Left ventricle myocardium inferior (tissue), 1 donor: Measurements from ENCODE around the gene CDKN2B-AS1. TPM values are rescaled to one million over a fixed set of nuclear protein-coding genes. Genes with fewer than 3 reads are reported as not detected.

Experiments
- DNase-seq: peaks from one replicate; pipeline ENCODE4 v3.0.0-alpha.2; 2020
- H3K27ac ChIP-seq: fragments of 200-600 bp; replicated peaks from 2 replicates; pipeline ENCODE4 v1.8.0; 2021
- H3K27me3 ChIP-seq: fragments of 200-600 bp; 2 replicates; pipeline ENCODE4 v1.8.0; 2021; ENCODE audit warnings: low read depth
- H3K36me3 ChIP-seq: fragments of 200-600 bp; 2 replicates; pipeline ENCODE4 v1.8.0; 2021
- H3K4me1 ChIP-seq: fragments of 200-600 bp; 2 replicates; pipeline ENCODE4 v1.8.0; 2021
- H3K4me3 ChIP-seq: fragments of 200-600 bp; 2 replicates; pipeline ENCODE4 v1.8.0; 2021; ENCODE audit warnings: mild to moderate bottlenecking, moderate library complexity
- H3K9me3 ChIP-seq: fragments of 200-600 bp; replicated peaks from 2 replicates; pipeline ENCODE4 v1.8.0; 2021
- CTCF ChIP-seq: fragments of 200-600 bp; IDR thresholded peaks from 2 replicates; pipeline ENCODE4 v1.8.0; 2021; ENCODE audit warnings: antibody characterized with exemption, mild to moderate bottlenecking, borderline replicate concordance
- intact Hi-C: fragments of 100-400 bp; cut with micrococcal nuclease; formaldehyde crosslinking; loops from one replicate; pipeline ENCODE4 v1.11.0; 2022
- total RNA-seq: library from RNA; stranded (reverse); fragmentation: NEBNext Ultra II Directional; extraction: Animal tissue kit (Norgen Biotek cat#: 25700); gene quantifications from one replicate; pipeline ENCODE4 v1.2.1, GENCODE V29; 2021
- donor health status: DM: no; HTN: yes; CAD: no; lungs with severe emphysema.

The CDKN2B-AS1 gene
- total RNA-seq, 1 donor from 2014 or later, result 0.30 TPM

GRCh38 chr9:22157828-22158227 is 163.2 kb downstream of the CDKN2B-AS1 start:
- Histone ChIP-seq H3K4me3 (no peak overlapping the region), H3K4me1 (peaks cover 27% of the 10 kb centered on the region), H3K36me3 (no peaks in the 10 kb centered on the region), H3K9me3 (no peaks in the 10 kb centered on the region), H3K27me3 (no peaks in the 10 kb centered on the region), H3K27ac (peak overlapping the region; percentile 10)
- no peak for DNase-seq
- TF ChIP-seq CTCF, result no peak
- intact Hi-C loops, result no loop called here

DNA sequence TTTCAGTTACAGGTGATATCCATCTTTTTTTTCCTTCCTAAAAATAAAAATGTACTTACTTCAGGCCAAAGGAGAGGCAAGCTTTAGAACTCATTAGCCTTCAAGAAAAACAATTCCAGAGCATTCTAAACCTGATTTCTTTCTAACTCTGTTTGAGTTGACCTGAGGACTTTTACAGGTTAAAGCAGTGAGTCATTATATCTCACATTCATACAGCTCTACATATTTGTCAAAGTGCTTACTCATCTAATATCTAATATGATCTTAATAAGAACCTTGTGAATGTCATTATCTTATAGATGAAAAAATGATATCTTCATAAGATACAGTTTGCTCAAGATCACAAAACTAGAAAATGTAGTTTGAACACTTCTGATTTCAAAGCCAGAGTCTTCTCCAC is 163.7 kb downstream of the CDKN2B-AS1 start:
- no peaks in the 10 kb centered on the region for H3K9me3 ChIP-seq
- no peak overlapping the region for H3K4me3 ChIP-seq
- H3K27me3 ChIP-seq, result no peaks in the 10 kb centered on the region
- DNase-seq, result no peak
- TF ChIP-seq CTCF, result no peak
- no peaks in the 10 kb centered on the region for H3K36me3 ChIP-seq
- peaks cover 27% of the 10 kb centered on the region for H3K4me1 ChIP-seq
- H3K27ac ChIP-seq, result peak overlapping the region; percentile 10
- intact Hi-C loops, result no loop called here

DNA sequence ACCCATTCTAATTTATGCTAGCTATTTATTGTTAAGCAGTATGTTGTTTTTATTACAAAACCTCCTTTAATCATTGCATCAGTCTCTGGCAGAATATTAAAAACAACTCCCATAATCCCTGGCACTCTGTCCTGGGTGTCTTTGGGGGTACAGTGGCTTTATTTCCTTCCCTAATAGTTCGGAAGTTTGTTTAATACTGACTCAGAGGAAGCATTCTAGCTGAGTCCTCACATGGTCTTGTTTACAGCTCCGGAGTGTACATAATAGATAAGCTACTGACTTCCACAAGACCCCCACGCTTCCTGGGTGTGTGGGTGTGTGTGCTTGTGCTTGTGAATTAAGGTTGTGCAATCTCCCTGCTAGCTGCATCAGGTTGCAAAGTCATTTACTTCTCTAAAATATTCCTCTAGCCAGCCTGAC is 164.3 kb downstream of the CDKN2B-AS1 start:
- Histone ChIP-seq H3K4me1 (peaks cover 27% of the 10 kb centered on the region), H3K27me3 (no peaks in the 10 kb centered on the region), H3K27ac (peak overlapping the region; percentile 10), H3K36me3 (no peaks in the 10 kb centered on the region), H3K9me3 (no peaks in the 10 kb centered on the region), H3K4me3 (no peak overlapping the region)
- TF ChIP-seq CTCF, result no peak
- peak; percentile 28 for DNase-seq
- intact Hi-C loops, result no loop called here

GRCh38 chr9:22159586-22159985 is 165.0 kb downstream of the CDKN2B-AS1 start:
- H3K4me1 ChIP-seq, result peaks cover 27% of the 10 kb centered on the region
- intact Hi-C loops, result no loop called here
- peak overlapping the region; percentile 10 for H3K27ac ChIP-seq

GRCh38 chr9:22160221-22160620 is 165.6 kb downstream of the CDKN2B-AS1 start:
- intact Hi-C loops, result no loop called here
- TF ChIP-seq CTCF, result no peak
- H3K9me3 ChIP-seq, result no peaks in the 10 kb centered on the region
- H3K36me3 ChIP-seq, result no peaks in the 10 kb centered on the region
- H3K4me3 ChIP-seq, result no peak overlapping the region
- peaks cover 27% of the 10 kb centered on the region for H3K4me1 ChIP-seq
- no peaks in the 10 kb centered on the region for H3K27me3 ChIP-seq
- no peak for DNase-seq
- H3K27ac ChIP-seq, result no peak overlapping the region

More at GRCh38 chr9:22159586-22159985, 165.0 kb downstream of the CDKN2B-AS1 start:
- no peak for DNase-seq
- no peak for TF ChIP-seq CTCF
- H3K9me3 ChIP-seq, result no peaks in the 10 kb centered on the region
- no peaks in the 10 kb centered on the region for H3K27me3 ChIP-seq
- no peak overlapping the region for H3K4me3 ChIP-seq
- no peaks in the 10 kb centered on the region for H3K36me3 ChIP-seq

- H3K27me3 ChIP-seq, result no peaks in the 10 kb centered on the region
- no peaks in the 10 kb centered on the region for H3K9me3 ChIP-seq
- H3K27ac ChIP-seq, result no peak overlapping the region
- no peak for TF ChIP-seq CTCF
- DNase-seq, result no peak
- H3K4me1 ChIP-seq, result no peaks in the 10 kb centered on the region
- intact Hi-C loops, result no loop called here
- H3K4me3 ChIP-seq, result no peak overlapping the region
- H3K36me3 ChIP-seq, result no peaks in the 10 kb centered on the region
Observed at GRCh38 chr9:22165144-22165543, 170.6 kb downstream of the CDKN2B-AS1 start.
